ENCODE results near the gene MYCN.
"Not testable (repeated sequence)": the region's sequence is repeated elsewhere in the genome, so short reads cannot be mapped to it uniquely, and the experiment has no call there.

Gene MYCN

GRCh38 chr2:15939854-15940660 lies at the start of gene MYCN:
TSS of gene MYCN (plus strand) at chr2:15940550. CDS start at chr2:15942065, 1,515 bp downstream.
- DNase-seq (ENCODE audit: low read depth in 2 of 2): peak in 1 of 2 donors; percentile 19

GRCh38 chr2:15890936-15891905 lies 49.1 kb upstream of the MYCN start:
- DNase-seq (ENCODE audit: low read depth in 2 of 2): no peak

- DNase-seq (ENCODE audit: low read depth in 2 of 2): no peak
These were observed 48.0 kb upstream of the MYCN start for GRCh38 chr2:15892151-15892880.

GRCh38 chr2:15893085-15893484 lies 47.3 kb upstream of the MYCN start:
- no peak for DNase-seq (ENCODE audit: low read depth in 2 of 2)

GRCh38 chr2:15893689-15894480 lies 46.5 kb upstream of the MYCN start:
- no peak for DNase-seq (ENCODE audit: low read depth in 2 of 2)

- no peak for DNase-seq (ENCODE audit: low read depth in 2 of 2)
These were observed 45.7 kb upstream of the MYCN start for GRCh38 chr2:15894481-15895144.

GRCh38 chr2:15895615-15896469 lies 44.5 kb upstream of the MYCN start:
- DNase-seq (ENCODE audit: low read depth in 2 of 2): no peak

GRCh38 chr2:15896859-15897258 lies 43.5 kb upstream of the MYCN start:
- no peak for DNase-seq (ENCODE audit: low read depth in 2 of 2)

- DNase-seq (ENCODE audit: low read depth in 2 of 2): no peak
These were observed 42.8 kb upstream of the MYCN start for GRCh38 chr2:15897431-15898098.

- DNase-seq (ENCODE audit: low read depth in 2 of 2): no peak
These were observed 41.1 kb upstream of the MYCN start for GRCh38 chr2:15899327-15899612.

GRCh38 chr2:15899751-15900493 lies 40.4 kb upstream of the MYCN start:
- no peak for DNase-seq (ENCODE audit: low read depth in 2 of 2)

- DNase-seq (ENCODE audit: low read depth in 2 of 2): no peak
These were observed 39.1 kb upstream of the MYCN start for GRCh38 chr2:15901095-15901807.

- no peak for DNase-seq (ENCODE audit: low read depth in 2 of 2)
These were observed 38.6 kb upstream of the MYCN start for GRCh38 chr2:15901808-15902130.

- not testable (repeated sequence) for DNase-seq (ENCODE audit: low read depth in 2 of 2)
These were observed 36.4 kb upstream of the MYCN start for GRCh38 chr2:15903910-15904309.

GRCh38 chr2:15905267-15905645 lies 35.1 kb upstream of the MYCN start:
- no peak for DNase-seq (ENCODE audit: low read depth in 2 of 2)

- DNase-seq (ENCODE audit: low read depth in 2 of 2): no peak
These were observed 34.3 kb upstream of the MYCN start for GRCh38 chr2:15905986-15906491.

- DNase-seq (ENCODE audit: low read depth in 2 of 2): no peak
These were observed 33.6 kb upstream of the MYCN start for GRCh38 chr2:15906778-15907177.

Measured in stimulated activated CD8-positive, alpha-beta memory T cell treated with anti-CD3 and anti-CD28 coated beads, Interleukin-2, amount 100 ng/mL, for 48 hours (primary cell).